SH-SY5Y (cell line): ENCODE data around the gene RAI1.

Experiments
- GATA2 ChIP-seq: IDR thresholded peaks from 2 replicates; pipeline ENCODE4 v1.6.1; 2011; ENCODE audit warnings: mild to moderate bottlenecking, low read depth, low read length
- GATA3 ChIP-seq: IDR thresholded peaks from 2 replicates; pipeline ENCODE4 v1.6.1; 2011; ENCODE audit warnings: low read depth, mild to moderate bottlenecking, low read length, moderate library complexity

The RAI1 gene

DNA sequence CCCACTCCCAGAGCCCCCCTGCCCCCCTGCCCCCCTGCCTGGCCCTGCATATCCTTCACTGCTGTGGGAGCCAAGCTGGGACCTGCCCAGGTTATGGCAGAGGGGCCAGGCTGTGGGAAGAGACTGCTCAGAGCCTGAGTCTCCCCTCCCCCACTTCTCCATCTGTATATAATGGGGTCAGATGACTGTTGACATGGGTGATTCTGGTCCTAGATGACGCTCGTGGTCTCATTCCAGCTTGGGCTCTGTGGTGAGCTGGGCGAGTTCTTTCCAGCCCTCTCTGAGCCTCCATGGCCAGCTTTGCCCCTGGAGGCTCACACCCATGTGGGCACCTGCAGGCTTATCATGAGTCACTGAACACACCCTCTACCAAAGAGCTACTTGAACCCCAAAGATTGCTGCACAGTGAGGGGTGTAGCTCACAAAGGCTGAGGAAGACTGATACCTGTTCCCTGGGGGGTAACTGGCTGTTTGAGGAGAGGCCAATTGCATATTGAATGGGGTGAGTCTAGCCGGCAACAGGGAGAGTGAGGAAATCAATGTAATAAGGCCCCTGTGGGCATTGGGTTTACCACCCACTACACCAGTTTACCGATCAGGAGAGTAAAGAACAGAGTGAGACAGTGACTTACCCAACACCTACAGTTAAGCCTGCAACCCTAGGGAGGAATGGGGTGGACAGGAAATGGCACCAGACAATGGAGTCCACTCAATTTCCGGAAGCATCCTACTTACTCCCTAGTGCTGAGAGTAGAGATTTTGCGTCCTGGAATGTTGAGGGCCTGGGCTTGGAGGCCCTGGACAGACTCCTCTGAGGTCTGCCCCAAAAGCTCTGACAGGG lies 159.7 kb downstream of the RAI1 start:
- TF ChIP-seq GATA3: no peak

- no peak for TF ChIP-seq GATA2
These were observed 160.4 kb downstream of the RAI1 start for GRCh38 chr17:17841601-17842025.

DNA sequence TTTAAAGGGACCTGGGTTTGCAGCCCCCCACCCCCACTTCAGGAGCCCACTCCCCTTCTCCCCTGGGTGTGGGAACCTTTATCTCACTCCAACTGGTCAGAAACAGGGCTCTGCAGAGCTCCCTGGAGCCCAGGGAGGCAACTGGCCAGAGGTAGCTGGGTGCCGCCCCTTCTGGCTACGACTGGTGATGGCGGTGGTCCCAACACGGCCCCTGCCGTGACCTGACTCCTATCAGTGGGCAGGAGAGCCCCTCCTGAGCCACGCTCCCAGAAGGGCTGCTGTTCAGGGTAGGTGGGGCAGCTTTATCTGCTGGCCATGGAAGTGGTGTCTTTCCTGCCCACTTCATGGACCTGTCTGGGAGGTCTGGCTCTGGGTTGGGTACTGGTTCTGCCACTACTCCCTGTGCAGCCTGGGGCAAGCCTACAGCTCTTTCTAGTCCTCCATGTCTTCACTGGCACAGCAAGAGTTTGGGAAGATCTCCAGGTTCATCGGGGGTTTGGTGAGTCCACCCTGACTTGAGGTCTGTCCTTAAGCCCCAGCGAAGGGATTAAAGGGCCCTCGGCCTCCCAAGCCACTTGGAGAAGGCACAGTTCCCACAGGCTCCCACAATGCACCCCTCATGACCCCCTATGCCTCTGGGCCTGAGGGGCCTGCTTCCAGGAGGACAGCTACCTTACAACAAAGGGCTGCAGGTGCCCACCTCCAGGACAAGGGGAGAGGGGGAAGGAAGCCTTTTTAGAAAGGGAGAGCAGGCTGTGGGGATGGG lies 161.0 kb downstream of the RAI1 start:
- no peak for TF ChIP-seq GATA2
- TF ChIP-seq GATA3: no peak

GRCh38 chr17:17843096-17843495 lies 161.8 kb downstream of the RAI1 start:
- TF ChIP-seq GATA3 (no peak), GATA2 (no peak)

DNA sequence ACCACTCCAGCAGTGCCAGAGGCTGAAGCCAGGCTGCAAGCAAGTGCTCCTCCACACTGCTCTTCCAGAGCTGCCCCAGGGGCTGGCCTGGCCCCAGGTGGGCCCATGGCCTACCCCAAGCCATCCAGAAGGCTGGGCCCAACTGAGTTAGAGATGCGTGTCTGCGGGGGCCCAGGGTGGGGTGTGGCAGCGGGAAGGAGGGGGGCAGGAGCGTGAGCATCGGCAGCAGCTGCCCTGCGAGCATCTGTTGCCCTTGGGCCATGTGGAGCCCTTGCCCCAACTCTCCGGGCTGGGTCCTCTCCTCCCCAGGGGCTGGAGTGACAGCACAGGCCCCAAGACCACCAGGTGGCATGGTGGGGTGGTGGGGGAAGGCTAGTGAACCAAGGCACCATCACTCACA lies 162.8 kb downstream of the RAI1 start:
- TF ChIP-seq GATA3 (no peak), GATA2 (no peak)

DNA sequence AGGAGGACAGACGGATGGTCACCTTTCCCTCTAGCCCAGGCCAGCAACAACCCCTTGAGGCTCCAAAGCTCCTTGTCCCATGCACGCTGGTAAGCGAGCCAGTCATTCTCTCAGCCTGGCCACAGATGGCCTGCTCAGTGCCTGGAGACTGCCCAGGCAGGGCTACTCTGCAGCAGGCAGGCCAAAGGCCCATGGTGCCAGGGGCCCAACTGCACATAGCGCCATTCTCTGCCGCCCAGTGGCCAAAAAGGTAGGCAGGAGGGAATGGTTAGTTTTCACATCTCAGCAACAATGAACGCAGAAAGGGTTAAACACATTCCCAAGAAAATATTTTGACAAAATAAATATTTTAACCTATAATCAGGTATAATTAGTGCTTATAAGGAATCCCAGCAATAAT lies 163.2 kb downstream of the RAI1 start:
- TF ChIP-seq GATA3: no peak
- no peak for TF ChIP-seq GATA2

- no peak for TF ChIP-seq GATA2
- no peak for TF ChIP-seq GATA3
These were observed 164.0 kb downstream of the RAI1 start for GRCh38 chr17:17845046-17845775.

DNA sequence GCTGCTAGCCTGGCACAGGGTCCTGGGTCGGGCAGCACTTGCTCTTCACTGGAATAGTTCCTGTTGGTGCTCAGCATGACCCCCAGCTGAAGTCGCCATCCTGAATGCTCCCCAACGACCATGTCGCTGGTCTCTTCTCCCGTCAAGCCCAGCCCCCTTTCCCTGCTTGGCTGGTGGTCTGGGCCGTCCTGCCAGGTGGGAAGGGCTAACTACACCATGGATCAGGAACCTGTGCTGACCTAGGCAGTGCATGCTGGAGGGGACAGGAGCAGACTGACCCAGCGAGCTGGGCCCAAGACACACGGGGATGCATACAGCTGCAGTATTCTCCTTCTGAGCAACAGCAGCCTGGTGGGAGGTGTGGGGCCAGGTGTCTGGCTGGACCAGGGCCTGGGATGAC lies 164.7 kb downstream of the RAI1 start:
- no peak for TF ChIP-seq GATA2
- no peak for TF ChIP-seq GATA3

DNA sequence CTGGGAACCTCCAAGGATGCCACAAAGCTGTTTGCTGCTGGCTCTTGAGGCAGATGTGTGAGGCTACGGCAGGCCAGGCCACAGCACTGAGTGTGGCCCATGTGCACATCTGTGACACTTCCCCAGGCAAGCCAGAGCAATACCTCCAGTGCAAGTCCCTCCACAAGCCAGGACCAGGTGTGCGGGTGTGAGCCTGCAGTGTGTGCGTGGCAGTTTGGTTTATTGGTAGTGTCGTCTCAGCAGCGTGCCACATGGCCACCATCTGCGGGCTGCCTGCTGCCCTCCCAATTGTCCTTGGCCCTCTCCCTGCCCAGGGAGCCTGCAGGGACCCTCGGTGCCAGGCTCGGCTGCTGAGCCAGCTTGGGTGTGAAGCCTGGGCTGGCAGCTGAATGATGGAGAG lies 165.4 kb downstream of the RAI1 start:
- TF ChIP-seq GATA2 (no peak), GATA3 (no peak)

GRCh38 chr17:17847118-17847689 lies 165.9 kb downstream of the RAI1 start:
- TF ChIP-seq GATA2 (no peak), GATA3 (no peak)

- TF ChIP-seq GATA2 (no peak), GATA3 (no peak)
These were observed 166.5 kb downstream of the RAI1 start for GRCh38 chr17:17847726-17848125.

DNA sequence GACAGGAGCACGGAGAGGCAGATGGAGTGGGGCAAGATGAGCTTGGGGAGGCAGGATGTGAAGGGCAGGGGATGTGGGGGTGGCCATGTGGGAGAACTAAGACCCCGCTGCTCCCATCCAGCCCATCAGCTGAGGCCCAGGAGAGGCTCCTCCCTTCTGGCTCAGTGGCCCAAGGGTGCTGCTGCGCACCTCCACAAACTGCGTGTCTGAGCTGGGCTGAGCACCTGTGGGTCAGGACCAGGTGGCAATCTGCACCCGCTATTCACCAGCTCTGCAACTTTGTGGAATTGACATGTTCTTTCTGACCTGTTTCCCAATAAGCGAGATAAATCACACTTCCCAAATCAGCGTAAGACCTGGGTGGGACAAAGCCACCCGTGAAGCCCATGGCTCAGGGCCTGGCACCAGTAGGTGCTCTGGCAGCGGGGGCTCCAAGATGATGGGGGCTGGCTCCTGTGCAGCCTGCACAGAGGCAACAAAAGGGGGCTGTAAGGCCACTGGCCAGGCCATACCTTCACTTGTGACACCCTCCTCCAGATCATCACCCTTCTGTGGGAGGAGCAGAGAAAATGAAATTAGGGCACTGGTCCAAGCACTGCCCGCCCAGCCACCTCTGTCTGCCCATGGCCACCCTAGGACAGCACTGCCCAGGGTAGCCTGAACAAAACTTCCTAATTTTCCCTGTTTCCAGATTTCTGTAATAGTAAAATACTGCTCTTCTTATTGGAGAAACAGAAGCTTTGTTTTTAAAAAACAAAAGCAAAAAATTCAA lies 167.2 kb downstream of the RAI1 start:
- TF ChIP-seq GATA3 (no peak), GATA2 (no peak)

GRCh38 chr17:17849147-17849820 lies 168.0 kb downstream of the RAI1 start:
- TF ChIP-seq GATA3 (no peak), GATA2 (no peak)

GRCh38 chr17:17849845-17850373 lies 168.7 kb downstream of the RAI1 start:
- no peak for TF ChIP-seq GATA2
- TF ChIP-seq GATA3: no peak
